H9 (cell line): ENCODE data around the gene GFOD2. TPM values are rescaled to one million over a fixed set of nuclear protein-coding genes. Genes with fewer than 3 reads are reported as not detected.

Source experiments
- DNase-seq: peaks from one replicate; pipeline ENCODE4 v3.0.0-alpha.2; 2017
- H2AFZ ChIP-seq: one replicate; pipeline ENCODE4 v1.6.1; 2013; ENCODE audit warnings: mild to moderate bottlenecking, low read length, control low read depth, moderate library complexity
- H2AK5ac ChIP-seq: 2 replicates; pipeline ENCODE4 v1.6.1; 2013; ENCODE audit warnings: low read length, control low read depth, mixed read lengths; ENCODE audit not compliant: insufficient read length
- H2BK120ac ChIP-seq: one replicate; pipeline ENCODE4 v1.6.1; 2013; ENCODE audit warnings: low read depth, mild to moderate bottlenecking, low read length, control low read depth, inconsistent platforms; ENCODE audit not compliant: poor library complexity, severe bottlenecking
- H2BK12ac ChIP-seq: 2 replicates; pipeline ENCODE4 v1.6.1; 2013; ENCODE audit warnings: low read length, control low read depth, mixed read lengths, low read depth; ENCODE audit not compliant: insufficient read length
- H2BK15ac ChIP-seq: 2 replicates; pipeline ENCODE4 v1.6.1; 2013; ENCODE audit warnings: low read depth, low read length, control low read depth
- H2BK20ac ChIP-seq: one replicate; pipeline ENCODE4 v1.6.1; 2013; ENCODE audit warnings: low read depth, mild to moderate bottlenecking, low read length, control low read depth, inconsistent platforms; ENCODE audit not compliant: poor library complexity, severe bottlenecking
- H2BK5ac ChIP-seq: 2 replicates; pipeline ENCODE4 v1.6.1; 2013; ENCODE audit warnings: low read length, control low read depth, mixed read lengths; ENCODE audit not compliant: insufficient read length
- H3K14ac ChIP-seq: 2 replicates; pipeline ENCODE4 v1.6.1; 2013; ENCODE audit warnings: low read length, control low read depth; ENCODE audit not compliant: insufficient read depth
- H3K18ac ChIP-seq: 2 replicates; pipeline ENCODE4 v1.6.1; 2013; ENCODE audit warnings: low read depth, mild to moderate bottlenecking, mixed read lengths, low read length, control low read depth; ENCODE audit not compliant: insufficient read length
- H3K23ac ChIP-seq: 2 replicates; pipeline ENCODE4 v1.6.1; 2013; ENCODE audit warnings: low read length, control low read depth, mixed read lengths, low read depth; ENCODE audit not compliant: insufficient read length
- H3K23me2 ChIP-seq: 2 replicates; pipeline ENCODE4 v1.6.1; 2013; ENCODE audit warnings: low read depth, mild to moderate bottlenecking, mixed read lengths, low read length, control low read depth; ENCODE audit not compliant: insufficient read length, poor library complexity, severe bottlenecking
- H3K27ac ChIP-seq: 2 replicates; pipeline ENCODE4 v1.5.1; 2013; ENCODE audit warnings: low read length, control low read depth, mixed read lengths, low read depth; ENCODE audit not compliant: insufficient read length
- H3K27me3 ChIP-seq: 2 replicates; pipeline ENCODE4 v1.6.1; 2013; ENCODE audit warnings: low read length, control low read depth, inconsistent platforms; ENCODE audit not compliant: insufficient read depth
- H3K4ac ChIP-seq: 2 replicates; pipeline ENCODE4 v1.6.1; 2013; ENCODE audit warnings: low read depth, mild to moderate bottlenecking, control low read depth, inconsistent platforms, low read length, moderate library complexity
- H3K4me1 ChIP-seq: 2 replicates; pipeline ENCODE4 v1.6.1; 2013; ENCODE audit warnings: low read length, control low read depth, inconsistent platforms; ENCODE audit not compliant: insufficient read depth
- H3K4me2 ChIP-seq: 2 replicates; pipeline ENCODE4 v1.6.1; 2013; ENCODE audit warnings: low read length, control low read depth, mixed read lengths; ENCODE audit not compliant: insufficient read length, insufficient read depth
- H3K56ac ChIP-seq: 2 replicates; pipeline ENCODE4 v1.6.1; 2013; ENCODE audit warnings: low read depth, mild to moderate bottlenecking, mixed read lengths, low read length, control low read depth; ENCODE audit not compliant: insufficient read length
- H3K79me1 ChIP-seq: 2 replicates; pipeline ENCODE4 v1.6.1; 2013; ENCODE audit warnings: low read depth, mild to moderate bottlenecking, moderate library complexity, low read length, control low read depth, inconsistent platforms; ENCODE audit not compliant: insufficient read depth, poor library complexity, severe bottlenecking
- H3K79me2 ChIP-seq: 2 replicates; pipeline ENCODE4 v1.6.1; 2013; ENCODE audit warnings: low read length, control low read depth, inconsistent platforms; ENCODE audit not compliant: insufficient read depth
- H3K9ac ChIP-seq: 2 replicates; pipeline ENCODE4 v1.6.1; 2013; ENCODE audit warnings: low read length, control low read depth, mixed read lengths; ENCODE audit not compliant: insufficient read length; ENCODE audit errors: extremely low read depth
- H3K9me3 ChIP-seq: one replicate; pipeline ENCODE4 v1.6.1; 2013; ENCODE audit warnings: low read depth, low read length, inconsistent platforms; ENCODE audit not compliant: control insufficient read depth
- H3T11ph ChIP-seq: one replicate; pipeline ENCODE4 v1.6.1; 2013; ENCODE audit warnings: mild to moderate bottlenecking, low read length, control low read depth, inconsistent platforms
- H4K20me1 ChIP-seq: one replicate; pipeline ENCODE4 v1.6.1; 2013; ENCODE audit not compliant: control insufficient read depth, insufficient read length, insufficient read depth
- H4K5ac ChIP-seq: 2 replicates; pipeline ENCODE4 v1.6.1; 2013; ENCODE audit warnings: low read depth, mild to moderate bottlenecking, mixed read lengths, low read length, control low read depth; ENCODE audit not compliant: insufficient read length
- H4K8ac ChIP-seq: replicated peaks from 2 replicates; pipeline ENCODE4 v1.6.1; 2013; ENCODE audit warnings: low read length, control low read depth, mixed read lengths, low read depth; ENCODE audit not compliant: insufficient read length
- H4K91ac ChIP-seq: 2 replicates; pipeline ENCODE4 v1.6.1; 2013; ENCODE audit warnings: low read depth, mild to moderate bottlenecking, moderate library complexity, mixed read lengths, low read length, control low read depth; ENCODE audit not compliant: insufficient read length
- H3K27ac Mint-ChIP-seq, 3 experiments: 2 replicates in 2 of 3; 3 replicates in 1 of 3; pipeline ENCODE4 v1.8.0; 2020 to 2021; ENCODE audit warnings: mixed read lengths in 3 of 3, mild to moderate bottlenecking in 1 of 3, moderate library complexity in 1 of 3
- H3K27me3 Mint-ChIP-seq: 2 replicates; pipeline ENCODE4 v1.8.0; 2021; ENCODE audit warnings: low read depth, mild to moderate bottlenecking, moderate library complexity, mixed read lengths
- H3K36me3 Mint-ChIP-seq, 3 experiments: 2 replicates in 2 of 3; 3 replicates in 1 of 3; pipeline ENCODE4 v1.8.0; 2020 to 2021; ENCODE audit warnings: low read depth in 3 of 3, mixed read lengths in 3 of 3; ENCODE audit not compliant: insufficient read depth in 1 of 3
- H3K4me1 Mint-ChIP-seq, 2 experiments: 2 replicates each; pipeline ENCODE4 v1.8.0; 2020; ENCODE audit warnings: mixed read lengths in 2 of 2
- H3K4me3 Mint-ChIP-seq, 2 experiments: 2 replicates in 1 of 2; 3 replicates in 1 of 2; pipeline ENCODE4 v1.8.0; 2020 to 2021; ENCODE audit warnings: mild to moderate bottlenecking in 2 of 2, mixed read lengths in 2 of 2, moderate library complexity in 1 of 2
- H3K9me3 Mint-ChIP-seq, 2 experiments: 2 replicates in 1 of 2; 3 replicates in 1 of 2; pipeline ENCODE4 v1.8.0; 2020; ENCODE audit warnings: mild to moderate bottlenecking in 2 of 2, mixed read lengths in 2 of 2, moderate library complexity in 1 of 2
- WGBS: extraction: QIAGEN DNeasy Blood & Tissue Kit; methylation state at CpG from one replicate; pipeline ENCODE4 v1.1.7; 2013; ENCODE audit warnings: missing lambda C conversion rate, low lambda C conversion rate, mixed read lengths; ENCODE audit not compliant: insufficient read length; ENCODE audit errors: extremely low coverage; 5-methylcytosine and 5-hydroxymethylcytosine counted together
- total RNA-seq: library from RNA; stranded (reverse); gene quantifications from 2 replicates; pipeline ENCODE4 v1.2.1, GENCODE V29; 2021
- TF ChIP-seq, protein P1 (sequence below): fragments of 200-600 bp; sonication (generic); conservative IDR thresholded peaks from 3 replicates; pipeline ENCODE4 v1.8.0; 2021; ENCODE audit warnings: antibody characterized with exemption, mild to moderate bottlenecking

The GFOD2 gene
- total RNA-seq, 1 experiment from 2014 or later, result 21.8 TPM

DNA sequence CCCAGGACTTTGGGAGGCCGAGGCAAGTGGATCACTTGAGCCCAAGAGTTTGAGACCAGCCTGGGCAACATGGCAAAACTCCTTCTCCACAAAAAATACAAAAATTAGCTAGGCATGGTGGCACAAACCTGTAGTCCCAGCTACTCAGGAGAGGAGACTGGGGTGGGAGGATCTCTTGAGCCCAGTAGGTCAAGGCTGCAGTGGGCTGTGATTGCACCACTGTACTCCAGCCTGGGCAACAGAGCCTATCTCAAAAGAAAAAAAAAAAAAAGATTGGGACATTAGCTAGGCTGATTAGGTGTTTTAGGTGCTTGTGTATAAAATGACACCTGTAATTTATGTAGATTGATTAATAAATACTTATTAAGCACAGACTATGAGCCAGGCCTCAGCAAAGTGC lies 10.1 kb downstream of the GFOD2 start:
- Mint-ChIP-seq H3K27ac (peak overlapping the region in 1 of 3 experiments; percentile 78; a peak in 2 of 7 replicates), H3K9me3 (no peaks in the 10 kb centered on the region; a peak in 1 of 5 replicates), H3K36me3 (peaks cover 2 to 7% (median 5%) of the 10 kb centered on the region in 3 experiments; a peak in 4 of 7 replicates), H3K4me3 (no peak overlapping the region), H3K27me3 (no peaks in the 10 kb centered on the region), H3K4me1 (peaks cover 21 to 26% of the 10 kb centered on the region in 2 experiments)
- peaks cover 7% of the 10 kb centered on the region; the same call in 1 of the 2 replicates for H3K79me2 ChIP-seq
- no peak overlapping the region for H3K4me2 ChIP-seq
- H3K27ac ChIP-seq, result no peak overlapping the region
- H2AFZ ChIP-seq, result no peak overlapping the region
- H2BK120ac ChIP-seq, result no peak overlapping the region
- no peak overlapping the region for H4K5ac ChIP-seq
- H2AK5ac ChIP-seq, result no peak overlapping the region
- DNase-seq, result no peak
- H3K23me2 ChIP-seq, result no peaks in the 10 kb centered on the region
- H3T11ph ChIP-seq, result no peak overlapping the region
- H3K14ac ChIP-seq, result no peak overlapping the region
- H3K9ac ChIP-seq, result no peak overlapping the region
- no peak overlapping the region for H4K91ac ChIP-seq
- H3K27me3 ChIP-seq, result no peaks in the 10 kb centered on the region; the same call in 1 of the 2 replicates
- no peak overlapping the region for H2BK15ac ChIP-seq
- no peak overlapping the region for H3K56ac ChIP-seq
- H3K79me1 ChIP-seq, result peaks cover 6% of the 10 kb centered on the region
- H3K4ac ChIP-seq, result no peak overlapping the region
- H2BK12ac ChIP-seq, result no peak overlapping the region
- H4K8ac ChIP-seq, result no peak overlapping the region
- H4K20me1 ChIP-seq, result no peaks in the 10 kb centered on the region
- no peak overlapping the region for H3K23ac ChIP-seq
- peaks cover 4% of the 10 kb centered on the region; the same call in 1 of the 2 replicates for H3K4me1 ChIP-seq
- H3K18ac ChIP-seq, result no peak overlapping the region
- TF ChIP-seq, protein P1, sequence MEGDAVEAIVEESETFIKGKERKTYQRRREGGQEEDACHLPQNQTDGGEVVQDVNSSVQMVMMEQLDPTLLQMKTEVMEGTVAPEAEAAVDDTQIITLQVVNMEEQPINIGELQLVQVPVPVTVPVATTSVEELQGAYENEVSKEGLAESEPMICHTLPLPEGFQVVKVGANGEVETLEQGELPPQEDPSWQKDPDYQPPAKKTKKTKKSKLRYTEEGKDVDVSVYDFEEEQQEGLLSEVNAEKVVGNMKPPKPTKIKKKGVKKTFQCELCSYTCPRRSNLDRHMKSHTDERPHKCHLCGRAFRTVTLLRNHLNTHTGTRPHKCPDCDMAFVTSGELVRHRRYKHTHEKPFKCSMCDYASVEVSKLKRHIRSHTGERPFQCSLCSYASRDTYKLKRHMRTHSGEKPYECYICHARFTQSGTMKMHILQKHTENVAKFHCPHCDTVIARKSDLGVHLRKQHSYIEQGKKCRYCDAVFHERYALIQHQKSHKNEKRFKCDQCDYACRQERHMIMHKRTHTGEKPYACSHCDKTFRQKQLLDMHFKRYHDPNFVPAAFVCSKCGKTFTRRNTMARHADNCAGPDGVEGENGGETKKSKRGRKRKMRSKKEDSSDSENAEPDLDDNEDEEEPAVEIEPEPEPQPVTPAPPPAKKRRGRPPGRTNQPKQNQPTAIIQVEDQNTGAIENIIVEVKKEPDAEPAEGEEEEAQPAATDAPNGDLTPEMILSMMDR, result no peak
- H3K9me3 ChIP-seq, result no peaks in the 10 kb centered on the region
- WGBS, result no CpG with 5 or more reads among the region's 1 CpG
- no peak overlapping the region for H2BK20ac ChIP-seq
- no peak overlapping the region for H2BK5ac ChIP-seq
